ENCODE measurements around the gene LAMA2. TPM values are rescaled to one million over a fixed set of nuclear protein-coding genes. Genes with fewer than 3 reads are reported as not detected.

The LAMA2 gene
- polyA plus RNA-seq, 3 donors = 31.7 to 48.2 (median 36.7) TPM

- no peak for DNase-seq (ENCODE audit: low read depth in 3 of 3, low spot score in 2 of 3)
Measured at GRCh38 chr6:129475477-129476247, 592.7 kb downstream of the LAMA2 start.

- DNase-seq (ENCODE audit: low read depth in 3 of 3, low spot score in 2 of 3) = no peak
Measured at GRCh38 chr6:129476248-129476564, 593.3 kb downstream of the LAMA2 start.

GRCh38 chr6:129476810-129477209, 593.9 kb downstream of the LAMA2 start:
- no peak for DNase-seq (ENCODE audit: low read depth in 3 of 3, low spot score in 2 of 3)

- no peak for DNase-seq (ENCODE audit: low read depth in 3 of 3, low spot score in 2 of 3)
Measured at GRCh38 chr6:129478379-129478778, 595.4 kb downstream of the LAMA2 start.

- DNase-seq (ENCODE audit: low read depth in 3 of 3, low spot score in 2 of 3) = no peak
Measured at GRCh38 chr6:129481706-129482105, 598.8 kb downstream of the LAMA2 start.

GRCh38 chr6:129485746-129486145, 602.8 kb downstream of the LAMA2 start:
- no peak for DNase-seq (ENCODE audit: low read depth in 3 of 3, low spot score in 2 of 3)

GRCh38 chr6:129486327-129486726, 603.4 kb downstream of the LAMA2 start:
- DNase-seq (ENCODE audit: low read depth in 3 of 3, low spot score in 2 of 3) = no peak

GRCh38 chr6:129488313-129488712, 605.4 kb downstream of the LAMA2 start:
- DNase-seq (ENCODE audit: low read depth in 3 of 3, low spot score in 2 of 3) = no peak

- no peak for DNase-seq (ENCODE audit: low read depth in 3 of 3, low spot score in 2 of 3)
Measured at GRCh38 chr6:129489215-129489765, 606.4 kb downstream of the LAMA2 start.

- DNase-seq (ENCODE audit: low read depth in 3 of 3, low spot score in 2 of 3) = no peak
Measured at GRCh38 chr6:129490521-129491255, 607.8 kb downstream of the LAMA2 start.

- DNase-seq (ENCODE audit: low read depth in 3 of 3, low spot score in 2 of 3) = no peak
Measured at GRCh38 chr6:129491436-129491835, 608.5 kb downstream of the LAMA2 start.

- no peak for DNase-seq (ENCODE audit: low read depth in 3 of 3, low spot score in 2 of 3)
Measured at GRCh38 chr6:129492260-129492659, 609.3 kb downstream of the LAMA2 start.

- no peak for DNase-seq (ENCODE audit: low read depth in 3 of 3, low spot score in 2 of 3)
Measured at GRCh38 chr6:129493354-129493902, 610.5 kb downstream of the LAMA2 start.

GRCh38 chr6:129494099-129494498, 611.2 kb downstream of the LAMA2 start:
- DNase-seq (ENCODE audit: low read depth in 3 of 3, low spot score in 2 of 3) = no peak

- DNase-seq (ENCODE audit: low read depth in 3 of 3, low spot score in 2 of 3) = no peak
Measured at GRCh38 chr6:129494586-129494985, 611.6 kb downstream of the LAMA2 start.

GRCh38 chr6:129495652-129496051, 612.7 kb downstream of the LAMA2 start:
- DNase-seq (ENCODE audit: low read depth in 3 of 3, low spot score in 2 of 3) = no peak

- no peak for DNase-seq (ENCODE audit: low read depth in 3 of 3, low spot score in 2 of 3)
Measured at GRCh38 chr6:129497481-129498441, 614.8 kb downstream of the LAMA2 start.

GRCh38 chr6:129498541-129498940, 615.6 kb downstream of the LAMA2 start:
- no peak for DNase-seq (ENCODE audit: low read depth in 3 of 3, low spot score in 2 of 3)

GRCh38 chr6:129498950-129499842, 616.3 kb downstream of the LAMA2 start:
- DNase-seq (ENCODE audit: low read depth in 3 of 3, low spot score in 2 of 3) = peak in 1 of 3 donors; percentile 51

- DNase-seq (ENCODE audit: low read depth in 3 of 3, low spot score in 2 of 3) = no peak
Measured at GRCh38 chr6:129499843-129500219, 616.9 kb downstream of the LAMA2 start.
